Measurements from ENCODE around the gene MAGI1. TPM values are rescaled to one million over a fixed set of nuclear protein-coding genes. Genes with fewer than 3 reads are reported as not detected.
A peak's percentile ranks its signal among the peaks of the same experiment; 100 is the strongest.

The MAGI1 gene
- polyA plus RNA-seq, 2 donors = 6.0 to 10.6 TPM

DNA sequence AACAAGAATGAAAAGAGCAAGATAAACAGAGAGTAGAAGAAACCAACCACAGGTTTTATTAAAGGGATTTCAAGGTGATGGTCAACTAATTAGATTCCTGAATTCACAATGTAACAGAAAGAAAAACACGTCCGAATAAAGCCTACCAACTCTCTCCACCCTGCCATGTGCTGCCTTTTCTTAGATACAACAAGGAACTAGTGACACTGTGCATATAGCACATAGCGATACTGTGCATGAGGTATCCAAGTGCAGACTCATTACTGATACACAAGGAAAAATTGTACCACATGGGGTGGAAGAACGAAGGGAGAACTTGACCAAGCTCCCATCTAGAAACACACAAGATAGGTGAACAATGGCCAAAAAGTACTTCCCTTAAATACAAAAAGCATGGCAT is 154.6 kb downstream of the MAGI1 start:
- H3K9me3 ChIP-seq (ENCODE audit: control insufficient read depth in 2 of 2, insufficient read depth in 1 of 2, low read depth in 1 of 2, low read length in 1 of 2) = no peaks in the 10 kb centered on the region
- H3K4me1 ChIP-seq (ENCODE audit: control insufficient read depth in 2 of 2, insufficient read depth in 2 of 2, low read length in 1 of 2) = peaks cover 0 to 1% of the 10 kb centered on the region in 2 donors
- H3K4me3 ChIP-seq (ENCODE audit: low read depth in 1 of 2, low read length in 2 of 2) = no peak overlapping the region
- no peaks in the 10 kb centered on the region for H3K27me3 ChIP-seq (ENCODE audit: control insufficient read depth in 1 of 2, insufficient read depth in 2 of 2, low read length in 2 of 2)
- H3K36me3 ChIP-seq (ENCODE audit: control insufficient read depth in 2 of 2, insufficient read depth in 2 of 2, low read length in 1 of 2) = no peaks in the 10 kb centered on the region
- H3K27ac ChIP-seq (ENCODE audit: low read depth in 2 of 2, low read length in 1 of 2) = no peak overlapping the region
- 56 to 60% methylated on average over 4 of the region's 4 CpGs for WGBS, 2 donors

DNA sequence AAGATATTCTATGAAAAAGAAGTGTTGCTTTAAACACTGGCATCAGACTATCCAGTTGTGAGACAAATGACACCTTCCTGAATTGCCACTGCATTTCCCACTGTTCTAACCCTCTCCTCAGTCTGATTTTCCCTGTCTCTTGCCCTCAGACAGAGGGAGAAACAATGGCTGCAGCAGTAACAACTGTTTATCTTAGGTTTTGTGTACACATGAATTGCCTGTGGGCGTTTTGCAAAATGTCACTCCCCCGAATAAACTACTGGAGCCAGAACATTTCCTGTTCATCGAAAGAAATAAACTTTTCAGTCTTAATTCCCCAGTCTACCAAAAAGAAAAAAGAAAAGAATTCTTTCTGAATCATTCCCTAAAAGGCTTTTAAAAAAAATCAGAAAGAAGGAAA is 155.1 kb downstream of the MAGI1 start:
- no peak overlapping the region for H3K27ac ChIP-seq (ENCODE audit: low read depth in 2 of 2, low read length in 1 of 2)
- 13 to 14% methylated on average over 3 of the region's 3 CpGs for WGBS, 2 donors
- no peak overlapping the region for H3K4me3 ChIP-seq (ENCODE audit: low read depth in 1 of 2, low read length in 2 of 2)
- H3K4me1 ChIP-seq (ENCODE audit: control insufficient read depth in 2 of 2, insufficient read depth in 2 of 2, low read length in 1 of 2) = no peaks in the 10 kb centered on the region
- H3K27me3 ChIP-seq (ENCODE audit: control insufficient read depth in 1 of 2, insufficient read depth in 2 of 2, low read length in 2 of 2) = no peaks in the 10 kb centered on the region
- no peaks in the 10 kb centered on the region for H3K36me3 ChIP-seq (ENCODE audit: control insufficient read depth in 2 of 2, insufficient read depth in 2 of 2, low read length in 1 of 2)
- no peaks in the 10 kb centered on the region for H3K9me3 ChIP-seq (ENCODE audit: control insufficient read depth in 2 of 2, insufficient read depth in 1 of 2, low read depth in 1 of 2, low read length in 1 of 2)

DNA sequence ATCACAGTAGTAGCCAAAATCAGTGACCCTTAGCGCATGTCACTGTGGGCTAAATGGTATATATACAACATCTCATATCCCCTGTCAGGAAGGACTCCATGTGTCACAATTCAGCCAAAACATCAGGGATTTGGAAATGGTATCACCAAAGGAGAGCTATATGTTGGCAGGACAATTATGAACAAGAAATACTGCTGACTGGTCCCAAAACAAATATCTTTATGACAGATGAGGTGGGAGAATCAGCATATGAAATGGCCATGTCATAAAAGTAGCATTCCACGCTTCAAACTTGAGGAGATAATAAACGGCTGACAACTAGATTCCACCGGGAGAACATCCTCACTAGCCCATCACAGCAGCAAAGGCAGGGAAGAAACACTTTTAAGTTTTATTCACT is 158.4 kb downstream of the MAGI1 start:
- WGBS, 2 donors = 81 to 92% methylated on average over 4 of the region's 4 CpGs
- no peak overlapping the region for H3K4me3 ChIP-seq (ENCODE audit: low read depth in 1 of 2, low read length in 2 of 2)
- no peaks in the 10 kb centered on the region for H3K9me3 ChIP-seq (ENCODE audit: control insufficient read depth in 2 of 2, insufficient read depth in 1 of 2, low read depth in 1 of 2, low read length in 1 of 2)
- no peak overlapping the region for H3K27ac ChIP-seq (ENCODE audit: low read depth in 2 of 2, low read length in 1 of 2)
- H3K36me3 ChIP-seq (ENCODE audit: control insufficient read depth in 2 of 2, insufficient read depth in 2 of 2, low read length in 1 of 2) = no peaks in the 10 kb centered on the region
- no peaks in the 10 kb centered on the region for H3K27me3 ChIP-seq (ENCODE audit: control insufficient read depth in 1 of 2, insufficient read depth in 2 of 2, low read length in 2 of 2)
- no peaks in the 10 kb centered on the region for H3K4me1 ChIP-seq (ENCODE audit: control insufficient read depth in 2 of 2, insufficient read depth in 2 of 2, low read length in 1 of 2)

DNA sequence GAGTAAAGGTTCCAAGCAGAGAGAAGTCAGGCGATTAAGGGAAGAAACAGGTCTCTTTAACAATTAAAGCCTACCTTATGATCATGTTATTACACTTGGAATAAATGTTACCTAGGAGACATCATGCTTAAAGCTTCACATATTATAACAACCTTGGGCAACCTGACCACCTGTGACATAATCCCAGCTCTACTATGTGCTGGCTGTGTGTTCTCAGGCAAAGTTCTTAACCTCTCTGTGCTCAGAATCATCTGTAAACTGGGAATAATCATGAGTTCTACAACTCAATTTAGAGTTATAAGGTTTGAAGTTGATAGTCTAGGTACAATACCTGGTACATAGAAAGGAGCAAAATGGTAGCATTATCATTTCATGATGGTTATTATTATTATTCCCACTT is 159.3 kb downstream of the MAGI1 start:
- 83 to 84% methylated on average over 1 of the region's 1 CpG for WGBS, 2 donors
- Histone ChIP-seq H3K4me3 (ENCODE audit: low read depth in 1 of 2, low read length in 2 of 2) (no peak overlapping the region), H3K4me1 (ENCODE audit: control insufficient read depth in 2 of 2, insufficient read depth in 2 of 2, low read length in 1 of 2) (no peaks in the 10 kb centered on the region), H3K9me3 (ENCODE audit: control insufficient read depth in 2 of 2, insufficient read depth in 1 of 2, low read depth in 1 of 2, low read length in 1 of 2) (no peaks in the 10 kb centered on the region), H3K27ac (ENCODE audit: low read depth in 2 of 2, low read length in 1 of 2) (no peak overlapping the region), H3K27me3 (ENCODE audit: control insufficient read depth in 1 of 2, insufficient read depth in 2 of 2, low read length in 2 of 2) (no peaks in the 10 kb centered on the region), H3K36me3 (ENCODE audit: control insufficient read depth in 2 of 2, insufficient read depth in 2 of 2, low read length in 1 of 2) (no peaks in the 10 kb centered on the region)

DNA sequence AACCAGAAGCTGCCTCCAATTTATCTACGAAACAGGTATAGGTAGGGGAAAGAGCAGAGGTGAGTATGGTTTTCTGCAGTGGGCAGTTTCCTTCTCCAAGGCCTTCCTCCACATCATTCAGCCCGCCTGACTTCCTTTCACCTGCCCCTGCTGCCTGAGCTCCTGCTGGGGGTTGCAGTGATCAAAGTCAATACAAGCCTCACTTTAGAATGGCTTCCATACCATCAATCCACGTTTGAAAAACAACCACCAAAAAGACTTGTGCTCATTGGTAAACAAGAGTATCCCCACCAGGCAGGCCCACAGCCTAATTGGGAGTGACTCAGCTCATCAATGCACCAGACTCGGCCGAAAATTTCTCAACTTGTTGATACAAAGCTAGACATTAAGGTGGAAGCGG is 159.9 kb downstream of the MAGI1 start:
- WGBS, 2 donors = 64 to 75% methylated on average over 6 of the region's 6 CpGs

GRCh38 chr3:65877160-65877559 is 161.6 kb downstream of the MAGI1 start:
- Histone ChIP-seq H3K9me3 (ENCODE audit: control insufficient read depth in 2 of 2, insufficient read depth in 1 of 2, low read depth in 1 of 2, low read length in 1 of 2) (no peaks in the 10 kb centered on the region), H3K4me3 (ENCODE audit: low read depth in 1 of 2, low read length in 2 of 2) (no peak overlapping the region), H3K36me3 (ENCODE audit: control insufficient read depth in 2 of 2, insufficient read depth in 2 of 2, low read length in 1 of 2) (no peaks in the 10 kb centered on the region), H3K27me3 (ENCODE audit: control insufficient read depth in 1 of 2, insufficient read depth in 2 of 2, low read length in 2 of 2) (no peaks in the 10 kb centered on the region), H3K27ac (ENCODE audit: low read depth in 2 of 2, low read length in 1 of 2) (peak overlapping the region in 1 of 2 donors; percentile 8), H3K4me1 (ENCODE audit: control insufficient read depth in 2 of 2, insufficient read depth in 2 of 2, low read length in 1 of 2) (no peaks in the 10 kb centered on the region)
- WGBS, 2 donors = 46 to 62% methylated on average over 2 of the region's 2 CpGs

More for the DNA sequence above, 159.9 kb downstream of the MAGI1 start:
- Histone ChIP-seq H3K4me3 (ENCODE audit: low read depth in 1 of 2, low read length in 2 of 2) (no peak overlapping the region), H3K36me3 (ENCODE audit: control insufficient read depth in 2 of 2, insufficient read depth in 2 of 2, low read length in 1 of 2) (no peaks in the 10 kb centered on the region), H3K27me3 (ENCODE audit: control insufficient read depth in 1 of 2, insufficient read depth in 2 of 2, low read length in 2 of 2) (no peaks in the 10 kb centered on the region), H3K27ac (ENCODE audit: low read depth in 2 of 2, low read length in 1 of 2) (no peak overlapping the region), H3K9me3 (ENCODE audit: control insufficient read depth in 2 of 2, insufficient read depth in 1 of 2, low read depth in 1 of 2, low read length in 1 of 2) (no peaks in the 10 kb centered on the region), H3K4me1 (ENCODE audit: control insufficient read depth in 2 of 2, insufficient read depth in 2 of 2, low read length in 1 of 2) (no peaks in the 10 kb centered on the region)

- peaks cover 0 to 3% of the 10 kb centered on the region in 2 donors for H3K4me1 ChIP-seq (ENCODE audit: control insufficient read depth in 2 of 2, insufficient read depth in 2 of 2, low read length in 1 of 2)
- no peaks in the 10 kb centered on the region for H3K9me3 ChIP-seq (ENCODE audit: control insufficient read depth in 2 of 2, insufficient read depth in 1 of 2, low read depth in 1 of 2, low read length in 1 of 2)
- no peaks in the 10 kb centered on the region for H3K36me3 ChIP-seq (ENCODE audit: control insufficient read depth in 2 of 2, insufficient read depth in 2 of 2, low read length in 1 of 2)
- 90 to 94% methylated on average over 3 of the region's 3 CpGs for WGBS, 2 donors
- no peaks in the 10 kb centered on the region for H3K27me3 ChIP-seq (ENCODE audit: control insufficient read depth in 1 of 2, insufficient read depth in 2 of 2, low read length in 2 of 2)
- H3K27ac ChIP-seq (ENCODE audit: low read depth in 2 of 2, low read length in 1 of 2) = no peak overlapping the region
- H3K4me3 ChIP-seq (ENCODE audit: low read depth in 1 of 2, low read length in 2 of 2) = no peak overlapping the region
Observed at GRCh38 chr3:65876028-65876420, 162.7 kb downstream of the MAGI1 start.

DNA sequence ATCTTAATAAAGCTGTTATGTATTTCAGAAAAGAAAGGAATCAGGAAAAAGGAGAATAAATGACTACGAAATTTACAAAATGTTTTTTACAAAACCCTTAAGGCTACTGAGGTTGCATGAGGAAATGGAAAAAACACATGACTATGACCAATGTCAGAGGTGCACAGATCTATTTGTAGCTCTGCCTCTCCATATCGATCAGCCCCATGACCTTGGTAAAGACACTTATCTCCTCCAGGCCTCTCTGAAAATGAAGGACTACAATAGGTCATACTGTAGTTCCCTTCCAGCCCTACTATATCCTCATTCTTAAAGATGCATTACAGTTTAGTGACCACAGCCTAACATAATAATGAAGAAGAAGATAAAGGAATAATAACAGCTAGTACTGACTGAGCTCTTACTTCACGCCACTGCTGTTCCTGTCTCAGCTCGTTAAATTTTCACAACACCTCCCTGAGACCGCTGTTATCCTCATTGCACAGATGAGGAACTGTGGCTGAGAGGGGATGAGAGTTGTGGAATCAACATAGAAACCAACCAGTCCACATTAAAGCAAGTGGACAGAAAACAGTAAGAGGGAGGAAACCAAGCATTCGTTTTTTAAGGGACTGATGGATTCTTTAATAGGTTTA is 163.2 kb downstream of the MAGI1 start:
- Histone ChIP-seq H3K27ac (ENCODE audit: low read depth in 2 of 2, low read length in 1 of 2) (no peak overlapping the region), H3K4me3 (ENCODE audit: low read depth in 1 of 2, low read length in 2 of 2) (no peak overlapping the region), H3K4me1 (ENCODE audit: control insufficient read depth in 2 of 2, insufficient read depth in 2 of 2, low read length in 1 of 2) (peaks cover 0 to 3% of the 10 kb centered on the region in 2 donors), H3K9me3 (ENCODE audit: control insufficient read depth in 2 of 2, insufficient read depth in 1 of 2, low read depth in 1 of 2, low read length in 1 of 2) (no peaks in the 10 kb centered on the region), H3K27me3 (ENCODE audit: control insufficient read depth in 1 of 2, insufficient read depth in 2 of 2, low read length in 2 of 2) (no peaks in the 10 kb centered on the region), H3K36me3 (ENCODE audit: control insufficient read depth in 2 of 2, insufficient read depth in 2 of 2, low read length in 1 of 2) (no peaks in the 10 kb centered on the region)
- 68 to 72% methylated on average over 6 of the region's 6 CpGs for WGBS, 2 donors

DNA sequence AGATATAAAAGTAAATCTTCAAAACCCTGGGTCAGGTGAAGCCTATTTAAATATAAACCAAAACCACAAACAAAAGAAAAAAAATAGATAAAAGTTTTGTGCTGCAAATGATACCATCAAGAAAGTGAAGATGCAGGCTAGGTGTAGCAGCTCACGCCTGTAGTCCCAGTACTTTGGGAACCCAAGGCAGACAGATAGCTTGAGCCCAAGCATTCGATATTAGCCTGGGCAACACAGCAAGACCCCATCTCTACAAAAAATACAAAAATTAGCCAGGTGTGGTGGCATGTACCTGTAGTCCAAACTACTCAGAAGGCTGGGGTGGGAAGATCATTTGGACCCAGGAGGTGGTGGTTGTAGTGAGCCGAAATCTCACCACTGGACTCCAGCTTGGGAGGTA is 164.8 kb downstream of the MAGI1 start:
- 94 to 97% methylated on average over 3 of the region's 3 CpGs for WGBS, 2 donors
- Histone ChIP-seq H3K4me3 (ENCODE audit: low read depth in 1 of 2, low read length in 2 of 2) (no peak overlapping the region), H3K27me3 (ENCODE audit: control insufficient read depth in 1 of 2, insufficient read depth in 2 of 2, low read length in 2 of 2) (no peaks in the 10 kb centered on the region), H3K27ac (ENCODE audit: low read depth in 2 of 2, low read length in 1 of 2) (no peak overlapping the region), H3K9me3 (ENCODE audit: control insufficient read depth in 2 of 2, insufficient read depth in 1 of 2, low read depth in 1 of 2, low read length in 1 of 2) (no peaks in the 10 kb centered on the region), H3K4me1 (ENCODE audit: control insufficient read depth in 2 of 2, insufficient read depth in 2 of 2, low read length in 1 of 2) (peaks cover 0 to 3% of the 10 kb centered on the region in 2 donors), H3K36me3 (ENCODE audit: control insufficient read depth in 2 of 2, insufficient read depth in 2 of 2, low read length in 1 of 2) (no peaks in the 10 kb centered on the region)

DNA sequence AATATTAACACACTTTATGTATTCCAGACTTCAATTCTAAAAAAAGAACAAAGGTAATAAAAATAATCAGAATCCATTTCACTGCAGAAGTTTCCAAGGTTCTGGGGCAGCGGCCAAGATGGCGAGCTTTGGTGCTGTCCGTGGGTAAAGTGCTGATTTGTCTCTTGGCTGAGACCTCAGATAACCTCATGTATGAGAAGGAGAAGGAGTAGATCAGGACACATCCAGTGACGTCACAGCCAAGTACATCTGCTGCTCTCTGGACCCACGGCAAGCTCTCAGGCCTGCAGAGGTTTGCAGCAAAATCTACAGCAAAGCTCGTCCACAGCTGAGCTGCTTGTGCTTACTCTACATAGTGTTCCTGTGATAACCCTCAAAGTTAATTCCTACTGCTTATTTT is 165.7 kb downstream of the MAGI1 start:
- Histone ChIP-seq H3K4me3 (ENCODE audit: low read depth in 1 of 2, low read length in 2 of 2) (no peak overlapping the region), H3K36me3 (ENCODE audit: control insufficient read depth in 2 of 2, insufficient read depth in 2 of 2, low read length in 1 of 2) (no peaks in the 10 kb centered on the region), H3K27ac (ENCODE audit: low read depth in 2 of 2, low read length in 1 of 2) (no peak overlapping the region), H3K9me3 (ENCODE audit: control insufficient read depth in 2 of 2, insufficient read depth in 1 of 2, low read depth in 1 of 2, low read length in 1 of 2) (no peaks in the 10 kb centered on the region), H3K27me3 (ENCODE audit: control insufficient read depth in 1 of 2, insufficient read depth in 2 of 2, low read length in 2 of 2) (no peaks in the 10 kb centered on the region), H3K4me1 (ENCODE audit: control insufficient read depth in 2 of 2, insufficient read depth in 2 of 2, low read length in 1 of 2) (peaks cover 0 to 3% of the 10 kb centered on the region in 2 donors)
- WGBS, 2 donors = 79 to 85% methylated on average over 6 of the region's 6 CpGs
